Measurements from ENCODE around the gene ETV6.
A peak's percentile ranks its signal among the peaks of the same experiment; 100 is the strongest.

ETV6 gene

GRCh38 chr12:11834931-11835330, 185.5 kb downstream of the ETV6 start:
- DNase-seq: no peak

DNA sequence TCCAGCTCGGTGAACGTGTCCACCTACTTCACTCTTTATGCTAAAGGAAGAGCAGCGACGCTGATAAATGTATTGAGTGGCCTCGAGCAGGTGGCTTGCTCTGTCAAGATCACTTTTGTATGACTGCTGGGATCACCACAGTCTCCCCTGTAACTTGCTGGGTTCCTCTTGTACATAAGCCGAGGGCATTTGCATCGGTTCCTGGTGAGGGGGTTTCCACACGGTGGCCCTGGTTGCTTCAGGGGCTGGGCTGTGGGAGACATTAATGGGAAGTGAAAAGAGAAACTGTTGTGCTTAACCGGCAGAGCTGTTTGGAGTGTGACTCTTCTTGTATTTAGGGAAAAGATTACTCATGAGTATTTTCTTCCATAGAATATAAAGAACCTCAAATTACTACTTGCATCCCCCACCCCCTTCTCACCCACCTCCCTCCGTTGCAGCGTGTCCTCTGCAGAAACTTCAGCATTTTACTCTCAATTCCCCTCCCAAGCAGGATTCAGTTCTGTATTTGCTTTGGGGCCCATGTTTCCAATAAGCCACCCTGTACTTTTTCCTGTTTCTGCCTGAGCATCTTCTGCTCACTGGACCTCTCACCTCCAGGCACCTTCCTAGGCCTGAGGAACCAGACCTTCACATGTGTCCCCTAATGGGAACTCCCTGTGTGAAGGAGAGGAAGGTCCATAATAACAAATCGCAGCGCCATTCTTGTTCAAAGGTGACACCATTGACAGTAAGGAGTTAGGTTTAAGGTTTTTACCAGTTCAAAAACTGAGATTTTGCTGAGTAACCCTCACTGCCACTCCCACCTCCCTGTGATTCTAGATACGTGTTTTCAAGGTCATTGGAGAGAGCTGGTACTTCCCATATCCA, 187.0 kb downstream of the ETV6 start:
- no peak for DNase-seq

GRCh38 chr12:11837216-11837934, 187.9 kb downstream of the ETV6 start:
- no peak for DNase-seq

DNA sequence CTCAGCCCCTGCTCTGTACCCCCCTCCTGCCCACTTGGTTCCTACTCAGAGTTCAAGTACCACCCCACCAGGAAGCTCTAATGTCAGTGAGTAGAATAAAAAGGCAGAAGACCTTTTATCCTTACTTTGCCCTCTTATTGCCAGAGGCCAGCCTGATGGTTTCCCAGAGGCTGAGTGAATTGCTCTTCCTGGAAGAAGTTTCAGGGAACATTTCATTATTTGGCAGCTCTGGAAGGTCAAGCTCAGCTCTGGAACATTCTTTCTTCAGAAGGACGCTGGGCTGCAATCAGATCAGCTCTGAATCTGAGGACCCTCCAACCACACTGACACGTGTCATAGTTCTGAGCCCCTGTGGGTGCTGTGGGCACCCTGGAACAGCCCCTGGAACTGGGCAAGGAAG, 188.9 kb downstream of the ETV6 start:
- no peak for DNase-seq

GRCh38 chr12:11839091-11839641, 189.7 kb downstream of the ETV6 start:
- DNase-seq: peak; percentile 21

DNA sequence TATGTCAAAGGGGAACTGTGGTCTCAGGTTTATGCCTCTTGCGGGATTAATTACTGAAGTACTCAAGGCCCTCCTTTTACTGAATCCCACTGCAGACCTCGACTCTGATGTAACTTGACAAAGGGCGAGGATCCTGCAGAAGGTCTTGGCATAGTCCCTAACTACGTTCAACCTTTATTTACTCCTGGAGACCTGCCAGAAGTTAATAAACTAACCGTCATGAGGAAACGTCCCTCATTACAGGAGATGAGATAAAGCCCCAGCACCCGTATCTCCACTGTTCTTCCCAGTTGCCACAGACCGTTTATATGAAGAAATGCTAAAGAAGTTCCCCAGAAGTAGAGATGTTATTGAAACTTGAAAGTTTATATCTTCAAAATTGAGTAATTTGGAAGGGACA, 190.9 kb downstream of the ETV6 start:
- no peak for DNase-seq

GRCh38 chr12:11846488-11846887, 197.0 kb downstream of the ETV6 start:
- DNase-seq: no peak

GRCh38 chr12:11847539-11847938, 198.1 kb downstream of the ETV6 start:
- no peak for DNase-seq

DNA sequence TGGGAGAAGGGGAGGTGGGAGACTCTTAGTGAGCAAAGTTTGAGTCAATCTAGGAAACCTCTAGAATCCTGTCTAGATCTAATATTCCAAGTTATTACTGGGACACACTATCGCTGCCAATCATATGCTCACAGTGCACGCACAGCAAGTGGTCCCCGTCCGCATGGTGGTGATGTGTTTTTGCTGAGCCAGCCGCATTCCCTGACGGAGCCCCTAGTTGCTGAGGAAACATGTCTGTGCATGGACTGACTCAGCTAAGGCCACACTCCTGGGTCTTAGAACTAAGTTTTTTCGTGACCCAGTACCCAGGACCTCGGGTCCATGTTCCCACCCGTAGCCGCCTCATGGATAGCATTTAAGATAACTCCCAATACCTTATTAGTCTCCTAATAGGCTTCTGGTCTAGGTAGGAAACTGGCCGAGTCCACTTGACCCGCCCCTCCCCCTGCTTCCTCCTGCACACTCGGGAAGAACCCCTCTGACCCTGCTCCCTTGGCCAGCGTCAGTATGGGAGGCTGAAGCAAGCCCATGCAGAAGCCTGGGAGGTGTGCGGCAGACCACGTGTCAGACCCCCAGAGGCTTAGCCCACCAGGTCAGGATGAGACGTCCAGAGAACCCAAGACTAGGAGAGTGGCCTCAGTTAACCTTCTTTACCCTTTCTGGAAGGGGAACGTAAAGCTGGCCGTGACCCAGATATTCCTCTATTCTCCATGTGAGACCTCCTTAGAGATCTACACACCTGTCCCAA, 200.5 kb downstream of the ETV6 start:
- no peak for DNase-seq

DNA sequence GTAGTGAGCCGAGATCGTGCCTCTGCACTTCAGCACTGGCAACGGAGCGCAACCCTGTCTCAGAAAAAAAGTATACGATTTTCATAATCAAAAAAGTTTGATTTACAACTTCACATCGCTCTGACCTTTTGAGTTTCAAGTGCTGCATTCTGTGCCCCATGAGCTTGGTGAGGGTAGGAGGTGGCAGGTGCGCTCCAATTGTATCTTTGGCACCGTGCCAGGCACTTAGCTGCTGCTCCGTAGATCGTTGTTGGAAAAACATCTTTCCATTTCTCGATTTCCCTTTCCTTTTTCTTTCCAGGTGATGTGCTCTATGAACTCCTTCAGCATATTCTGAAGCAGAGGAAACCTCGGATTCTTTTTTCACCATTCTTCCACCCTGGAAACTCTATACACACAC, 203.7 kb downstream of the ETV6 start:
- DNase-seq: no peak

- DNase-seq: no peak
Measured at GRCh38 chr12:11854011-11854499, 204.6 kb downstream of the ETV6 start.

DNA sequence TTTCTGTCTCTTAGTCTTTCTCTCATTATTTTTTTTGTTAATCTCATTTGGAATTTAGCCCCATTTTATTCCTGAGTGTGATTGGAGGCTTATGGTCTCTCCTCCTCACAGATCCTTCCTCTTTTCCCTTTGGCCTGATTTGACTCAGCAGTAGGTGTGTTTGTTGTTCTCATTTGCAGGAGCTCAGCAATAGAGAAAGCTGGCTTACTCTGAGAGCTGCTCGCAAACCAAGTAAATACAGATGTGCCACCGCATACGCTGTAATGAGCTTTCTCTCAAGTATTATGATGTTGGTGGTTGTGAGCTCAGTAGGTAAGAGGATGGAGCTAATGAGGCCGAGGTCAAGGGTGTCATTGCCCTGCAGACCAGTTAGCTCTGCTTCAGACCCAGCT, 206.5 kb downstream of the ETV6 start:
- no peak for DNase-seq

DNA sequence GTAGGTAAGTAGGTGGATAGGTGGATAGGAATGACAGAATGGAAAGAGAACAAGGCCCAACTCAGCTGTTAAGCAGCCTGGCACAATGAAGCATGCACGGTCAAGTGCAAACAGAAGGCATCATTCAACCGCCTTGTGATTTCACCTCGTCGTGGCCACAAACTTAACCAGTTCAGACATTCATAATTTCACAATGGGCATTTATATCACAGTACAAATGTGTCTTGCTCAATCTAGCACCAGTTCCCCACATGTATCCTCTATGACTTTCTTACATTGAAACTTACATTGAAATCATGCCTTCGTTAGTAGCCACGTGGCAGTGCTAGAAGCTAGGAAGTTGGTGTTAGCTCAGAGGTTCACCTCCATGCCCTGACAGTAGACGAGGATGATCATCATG, 207.5 kb downstream of the ETV6 start:
- no peak for DNase-seq

DNA sequence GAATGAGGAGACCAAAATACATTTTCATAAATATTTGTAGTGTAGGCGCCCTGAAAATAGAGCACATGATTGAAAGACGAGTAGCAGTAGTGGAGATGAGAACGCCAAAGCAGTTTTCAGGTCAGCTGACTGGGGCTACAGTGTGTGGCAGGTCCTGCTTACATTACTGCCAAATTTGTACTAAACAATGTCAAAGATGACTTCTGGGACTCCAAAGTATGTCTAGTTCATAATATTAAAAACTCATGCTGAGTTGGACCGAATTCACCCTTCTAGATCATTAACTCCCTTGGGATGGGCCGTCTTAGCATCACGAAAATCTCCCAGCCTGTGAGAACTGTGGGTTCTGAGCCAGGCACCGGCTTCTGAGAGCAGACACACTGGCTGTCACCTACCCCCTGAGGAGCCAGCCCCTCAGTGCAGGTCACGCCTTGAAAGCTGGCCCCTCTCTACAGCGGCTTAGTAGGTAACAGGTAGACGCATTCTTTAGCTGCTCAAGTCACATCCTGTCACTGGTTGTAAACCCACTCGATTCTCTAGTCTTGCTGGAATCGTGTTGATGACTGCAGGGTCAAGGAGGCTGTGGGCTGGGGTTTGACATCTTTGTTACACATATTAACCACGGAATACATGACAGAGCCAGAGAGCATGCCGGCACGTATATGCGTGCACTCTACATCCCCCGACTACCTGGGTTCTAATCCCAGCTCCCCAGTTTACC, 210.4 kb downstream of the ETV6 start:
- DNase-seq: no peak

GRCh38 chr12:11861155-11861863, 211.8 kb downstream of the ETV6 start:
- no peak for DNase-seq

GRCh38 chr12:11861864-11862600, 212.6 kb downstream of the ETV6 start:
- no peak for DNase-seq

GRCh38 chr12:11862798-11863197, 213.3 kb downstream of the ETV6 start:
- DNase-seq: no peak

GRCh38 chr12:11863478-11863906, 214.0 kb downstream of the ETV6 start:
- DNase-seq: no peak

GRCh38 chr12:11863988-11864387, 214.5 kb downstream of the ETV6 start:
- DNase-seq: no peak

GRCh38 chr12:11865824-11866223, 216.3 kb downstream of the ETV6 start:
- DNase-seq: no peak

- DNase-seq: no peak
Measured at GRCh38 chr12:11868027-11868426, 218.6 kb downstream of the ETV6 start.

All from NCI-H446 treated with DMSO at 0.1 percent for 48 hours (cell line).